OCI-LY3 (cell line): ENCODE measurements around the gene TRMT13.

Experiments used
- EZH2phosphoT487 ChIP-seq: fragments of 200-600 bp; shearing (Covaris generic); IDR thresholded peaks from 2 replicates; pipeline ENCODE4 v1.6.1; 2018; ENCODE audit warnings: antibody characterized with exemption, mixed run types, low read depth
- TF ChIP-seq, protein P1 (sequence below): fragments of 200-600, 300-600 bp; sonication (generic); IDR thresholded peaks from 2 replicates; pipeline ENCODE4 v1.5.1; 2014; ENCODE audit warnings: antibody characterized with exemption, low read length, low read depth

- TF ChIP-seq, protein P1, sequence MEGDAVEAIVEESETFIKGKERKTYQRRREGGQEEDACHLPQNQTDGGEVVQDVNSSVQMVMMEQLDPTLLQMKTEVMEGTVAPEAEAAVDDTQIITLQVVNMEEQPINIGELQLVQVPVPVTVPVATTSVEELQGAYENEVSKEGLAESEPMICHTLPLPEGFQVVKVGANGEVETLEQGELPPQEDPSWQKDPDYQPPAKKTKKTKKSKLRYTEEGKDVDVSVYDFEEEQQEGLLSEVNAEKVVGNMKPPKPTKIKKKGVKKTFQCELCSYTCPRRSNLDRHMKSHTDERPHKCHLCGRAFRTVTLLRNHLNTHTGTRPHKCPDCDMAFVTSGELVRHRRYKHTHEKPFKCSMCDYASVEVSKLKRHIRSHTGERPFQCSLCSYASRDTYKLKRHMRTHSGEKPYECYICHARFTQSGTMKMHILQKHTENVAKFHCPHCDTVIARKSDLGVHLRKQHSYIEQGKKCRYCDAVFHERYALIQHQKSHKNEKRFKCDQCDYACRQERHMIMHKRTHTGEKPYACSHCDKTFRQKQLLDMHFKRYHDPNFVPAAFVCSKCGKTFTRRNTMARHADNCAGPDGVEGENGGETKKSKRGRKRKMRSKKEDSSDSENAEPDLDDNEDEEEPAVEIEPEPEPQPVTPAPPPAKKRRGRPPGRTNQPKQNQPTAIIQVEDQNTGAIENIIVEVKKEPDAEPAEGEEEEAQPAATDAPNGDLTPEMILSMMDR = no peak
- TF ChIP-seq EZH2phosphoT487 = no peak
These were observed 51.6 kb downstream of the TRMT13 start for GRCh38 chr1:100184536-100184935.
